Activated T-cell treated with anti-CD3 and anti-CD28 coated beads, Interleukin-2, amount 50 U/mL, for 24 hours (primary cell): Measurements from ENCODE around the gene DNAJC7.

Experiments
- DNase-seq: peaks from one replicate; pipeline ENCODE4 v3.0.0-alpha.2; 2020
- H3K27ac Mint-ChIP-seq: 2 replicates; pipeline ENCODE4 v1.8.0; 2020; ENCODE audit warnings: mild to moderate bottlenecking, mixed read lengths
- H3K27me3 Mint-ChIP-seq: 2 replicates; pipeline ENCODE4 v1.8.0; 2020; ENCODE audit warnings: mixed read lengths
- H3K36me3 Mint-ChIP-seq: 2 replicates; pipeline ENCODE4 v1.8.0; 2020; ENCODE audit warnings: low read depth, mixed read lengths
- H3K4me1 Mint-ChIP-seq: 2 replicates; pipeline ENCODE4 v1.8.0; 2020; ENCODE audit warnings: low read depth, mixed read lengths
- H3K4me3 Mint-ChIP-seq: 2 replicates; pipeline ENCODE4 v1.8.0; 2020; ENCODE audit warnings: mild to moderate bottlenecking, moderate library complexity, mixed read lengths
- H3K9me3 Mint-ChIP-seq: 2 replicates; pipeline ENCODE4 v1.8.0; 2020; ENCODE audit warnings: mixed read lengths

DNAJC7 gene

GRCh38 chr17:42016941-42017865, at the start of gene DNAJC7:
Gene DNAJC7, minus strand, starts transcription at chr17:42017439. Its CDS starts 23 bp downstream, at chr17:42017416.
- Mint-ChIP-seq H3K9me3 (peaks cover 2% of the 10 kb centered on the region), H3K36me3 (peaks cover 64% of the 10 kb centered on the region), H3K4me3 (peak within 1 kb of the TSS; percentile 97), H3K27me3 (no peaks in the 10 kb centered on the region), H3K4me1 (peaks cover 65% of the 10 kb centered on the region), H3K27ac (peak within 1 kb of the TSS; percentile 98)
- peak; percentile 92 for DNase-seq

- H3K27me3 Mint-ChIP-seq: no peaks in the 10 kb centered on the region
- no peaks in the 10 kb centered on the region for H3K9me3 Mint-ChIP-seq
- H3K4me1 Mint-ChIP-seq: peaks cover 21% of the 10 kb centered on the region
- no peaks in the 10 kb centered on the region for H3K36me3 Mint-ChIP-seq
- no peak for DNase-seq
- no peak overlapping the region for H3K4me3 Mint-ChIP-seq
- no peak overlapping the region for H3K27ac Mint-ChIP-seq
These were observed 48.0 kb upstream of the DNAJC7 start for GRCh38 chr17:42065201-42065600.

GRCh38 chr17:42062681-42063080, 45.4 kb upstream of the DNAJC7 start:
- H3K27ac Mint-ChIP-seq: no peak overlapping the region
- no peaks in the 10 kb centered on the region for H3K36me3 Mint-ChIP-seq
- H3K4me1 Mint-ChIP-seq: peaks cover 21% of the 10 kb centered on the region
- H3K9me3 Mint-ChIP-seq: no peaks in the 10 kb centered on the region
- H3K27me3 Mint-ChIP-seq: no peaks in the 10 kb centered on the region
- DNase-seq: no peak
- H3K4me3 Mint-ChIP-seq: no peak overlapping the region

GRCh38 chr17:42061646-42062487, 44.6 kb upstream of the DNAJC7 start:
- Mint-ChIP-seq H3K27ac (no peak overlapping the region), H3K27me3 (no peaks in the 10 kb centered on the region), H3K4me3 (no peak overlapping the region), H3K4me1 (peaks cover 21% of the 10 kb centered on the region), H3K9me3 (no peaks in the 10 kb centered on the region), H3K36me3 (no peaks in the 10 kb centered on the region)
- no peak for DNase-seq

- no peak for DNase-seq
- Mint-ChIP-seq H3K27ac (no peak overlapping the region), H3K4me3 (no peak overlapping the region), H3K9me3 (no peaks in the 10 kb centered on the region), H3K27me3 (peaks cover 10% of the 10 kb centered on the region), H3K36me3 (no peaks in the 10 kb centered on the region), H3K4me1 (peaks cover 24% of the 10 kb centered on the region)
These were observed 43.0 kb upstream of the DNAJC7 start for GRCh38 chr17:42060231-42060630.

- Mint-ChIP-seq H3K9me3 (no peaks in the 10 kb centered on the region), H3K27me3 (peaks cover 14% of the 10 kb centered on the region), H3K27ac (no peak overlapping the region), H3K4me3 (no peak overlapping the region), H3K36me3 (no peaks in the 10 kb centered on the region), H3K4me1 (peaks cover 20% of the 10 kb centered on the region)
- no peak for DNase-seq
These were observed 42.6 kb upstream of the DNAJC7 start for GRCh38 chr17:42059815-42060214.

GRCh38 chr17:42058063-42058462, 40.8 kb upstream of the DNAJC7 start:
- Mint-ChIP-seq H3K27ac (no peak overlapping the region), H3K9me3 (no peaks in the 10 kb centered on the region), H3K4me1 (peaks cover 4% of the 10 kb centered on the region), H3K27me3 (peaks cover 26% of the 10 kb centered on the region), H3K4me3 (no peak overlapping the region), H3K36me3 (no peaks in the 10 kb centered on the region)
- no peak for DNase-seq

- no peaks in the 10 kb centered on the region for H3K36me3 Mint-ChIP-seq
- DNase-seq: no peak
- H3K4me1 Mint-ChIP-seq: peaks cover 4% of the 10 kb centered on the region
- H3K9me3 Mint-ChIP-seq: no peaks in the 10 kb centered on the region
- H3K27me3 Mint-ChIP-seq: peaks cover 40% of the 10 kb centered on the region
- no peak overlapping the region for H3K27ac Mint-ChIP-seq
- no peak overlapping the region for H3K4me3 Mint-ChIP-seq
These were observed 39.4 kb upstream of the DNAJC7 start for GRCh38 chr17:42056635-42057034.

GRCh38 chr17:42055496-42055895, 38.3 kb upstream of the DNAJC7 start:
- Mint-ChIP-seq H3K36me3 (no peaks in the 10 kb centered on the region), H3K27me3 (peaks cover 50% of the 10 kb centered on the region), H3K4me3 (no peak overlapping the region), H3K9me3 (no peaks in the 10 kb centered on the region), H3K27ac (no peak overlapping the region), H3K4me1 (peaks cover 8% of the 10 kb centered on the region)
- no peak for DNase-seq

GRCh38 chr17:42055027-42055426, 37.8 kb upstream of the DNAJC7 start:
- Mint-ChIP-seq H3K4me1 (peaks cover 10% of the 10 kb centered on the region), H3K36me3 (no peaks in the 10 kb centered on the region), H3K27ac (no peak overlapping the region), H3K27me3 (peaks cover 50% of the 10 kb centered on the region), H3K4me3 (no peak overlapping the region), H3K9me3 (no peaks in the 10 kb centered on the region)
- no peak for DNase-seq

- H3K9me3 Mint-ChIP-seq: no peaks in the 10 kb centered on the region
- peaks cover 12% of the 10 kb centered on the region for H3K4me1 Mint-ChIP-seq
- H3K27me3 Mint-ChIP-seq: peaks cover 57% of the 10 kb centered on the region
- no peak overlapping the region for H3K27ac Mint-ChIP-seq
- DNase-seq: no peak
- no peak overlapping the region for H3K4me3 Mint-ChIP-seq
- no peaks in the 10 kb centered on the region for H3K36me3 Mint-ChIP-seq
These were observed 36.7 kb upstream of the DNAJC7 start for GRCh38 chr17:42053731-42054500.

GRCh38 chr17:42052346-42052877, 35.2 kb upstream of the DNAJC7 start:
- Mint-ChIP-seq H3K27me3 (peaks cover 57% of the 10 kb centered on the region), H3K4me1 (peaks cover 12% of the 10 kb centered on the region), H3K4me3 (no peak overlapping the region), H3K36me3 (no peaks in the 10 kb centered on the region), H3K27ac (no peak overlapping the region), H3K9me3 (no peaks in the 10 kb centered on the region)
- DNase-seq: no peak

GRCh38 chr17:42051645-42052044, 34.4 kb upstream of the DNAJC7 start:
- DNase-seq: no peak
- H3K4me3 Mint-ChIP-seq: no peak overlapping the region
- H3K4me1 Mint-ChIP-seq: peaks cover 12% of the 10 kb centered on the region
- H3K9me3 Mint-ChIP-seq: no peaks in the 10 kb centered on the region
- no peak overlapping the region for H3K27ac Mint-ChIP-seq
- H3K27me3 Mint-ChIP-seq: peaks cover 57% of the 10 kb centered on the region
- H3K36me3 Mint-ChIP-seq: no peaks in the 10 kb centered on the region

GRCh38 chr17:42051013-42051400, 33.8 kb upstream of the DNAJC7 start:
- H3K4me1 Mint-ChIP-seq: peaks cover 12% of the 10 kb centered on the region
- no peaks in the 10 kb centered on the region for H3K36me3 Mint-ChIP-seq
- H3K4me3 Mint-ChIP-seq: peak overlapping the region; percentile 68
- no peaks in the 10 kb centered on the region for H3K9me3 Mint-ChIP-seq
- no peak for DNase-seq
- H3K27ac Mint-ChIP-seq: no peak overlapping the region
- H3K27me3 Mint-ChIP-seq: peaks cover 55% of the 10 kb centered on the region
